ENCODE measurements around the gene HNRNPA3.

HNRNPA3 gene

GRCh38 chr2:177212891-177213856 is 580 bp downstream of the HNRNPA3 start:
- TF ChIP-seq GATA3 (IDR thresholded peaks at IDR 0.05; ENCODE audit: low read depth, low read length) (no peak), GATA2 (IDR thresholded peaks at IDR 0.05; ENCODE audit: low read depth, low read length) (no peak)

- TF ChIP-seq GATA2 (IDR thresholded peaks at IDR 0.05; ENCODE audit: low read depth, low read length) (no peak), GATA3 (IDR thresholded peaks at IDR 0.05; ENCODE audit: low read depth, low read length) (no peak)
Observed at GRCh38 chr2:177217247-177217843, 4.8 kb downstream of the HNRNPA3 start.

- TF ChIP-seq GATA2 (IDR thresholded peaks at IDR 0.05; ENCODE audit: low read depth, low read length): no peak
- TF ChIP-seq GATA3 (IDR thresholded peaks at IDR 0.05; ENCODE audit: low read depth, low read length): no peak
Observed at GRCh38 chr2:177221534-177221933, 8.9 kb downstream of the HNRNPA3 start.

- no peak for TF ChIP-seq GATA2 (IDR thresholded peaks at IDR 0.05; ENCODE audit: low read depth, low read length)
- TF ChIP-seq GATA3 (IDR thresholded peaks at IDR 0.05; ENCODE audit: low read depth, low read length): no peak
Observed at GRCh38 chr2:177221970-177222369, 9.4 kb downstream of the HNRNPA3 start.

- no peak for TF ChIP-seq GATA2 (IDR thresholded peaks at IDR 0.05; ENCODE audit: low read depth, low read length)
- no peak for TF ChIP-seq GATA3 (IDR thresholded peaks at IDR 0.05; ENCODE audit: low read depth, low read length)
Observed at GRCh38 chr2:177225965-177226360, 13.4 kb downstream of the HNRNPA3 start.

- TF ChIP-seq GATA3 (IDR thresholded peaks at IDR 0.05; ENCODE audit: low read depth, low read length): no peak
- no peak for TF ChIP-seq GATA2 (IDR thresholded peaks at IDR 0.05; ENCODE audit: low read depth, low read length)
Observed at GRCh38 chr2:177229442-177230242, 17.0 kb downstream of the HNRNPA3 start.

GRCh38 chr2:177231270-177231669 is 18.7 kb downstream of the HNRNPA3 start:
- TF ChIP-seq GATA2 (IDR thresholded peaks at IDR 0.05; ENCODE audit: low read depth, low read length) (no peak), GATA3 (IDR thresholded peaks at IDR 0.05; ENCODE audit: low read depth, low read length) (no peak)

GRCh38 chr2:177232098-177232704 is 19.6 kb downstream of the HNRNPA3 start:
- no peak for TF ChIP-seq GATA2 (IDR thresholded peaks at IDR 0.05; ENCODE audit: low read depth, low read length)
- TF ChIP-seq GATA3 (IDR thresholded peaks at IDR 0.05; ENCODE audit: low read depth, low read length): no peak

- TF ChIP-seq GATA2 (IDR thresholded peaks at IDR 0.05; ENCODE audit: low read depth, low read length) (no peak), GATA3 (IDR thresholded peaks at IDR 0.05; ENCODE audit: low read depth, low read length) (no peak)
Observed at GRCh38 chr2:177234267-177234666, 21.7 kb downstream of the HNRNPA3 start.

GRCh38 chr2:177235855-177236437 is 23.4 kb downstream of the HNRNPA3 start:
- TF ChIP-seq GATA3 (IDR thresholded peaks at IDR 0.05; ENCODE audit: low read depth, low read length) (no peak), GATA2 (IDR thresholded peaks at IDR 0.05; ENCODE audit: low read depth, low read length) (no peak)

- no peak for TF ChIP-seq GATA2 (IDR thresholded peaks at IDR 0.05; ENCODE audit: low read depth, low read length)
- TF ChIP-seq GATA3 (IDR thresholded peaks at IDR 0.05; ENCODE audit: low read depth, low read length): no peak
Observed at GRCh38 chr2:177237932-177238331, 25.3 kb downstream of the HNRNPA3 start.

GRCh38 chr2:177239053-177239452 is 26.5 kb downstream of the HNRNPA3 start:
- no peak for TF ChIP-seq GATA3 (IDR thresholded peaks at IDR 0.05; ENCODE audit: low read depth, low read length)
- TF ChIP-seq GATA2 (IDR thresholded peaks at IDR 0.05; ENCODE audit: low read depth, low read length): no peak

- TF ChIP-seq GATA3 (IDR thresholded peaks at IDR 0.05; ENCODE audit: low read depth, low read length): no peak
- TF ChIP-seq GATA2 (IDR thresholded peaks at IDR 0.05; ENCODE audit: low read depth, low read length): no peak
Observed at GRCh38 chr2:177239932-177240630, 27.5 kb downstream of the HNRNPA3 start.
